WTC11 (cell line): ENCODE results near the gene JCAD. TPM values are rescaled to one million over a fixed set of nuclear protein-coding genes. Genes with fewer than 3 reads are reported as not detected.
"Not testable (repeated sequence)": the region's sequence is repeated elsewhere in the genome, so short reads cannot be mapped to it uniquely, and the experiment has no call there.

ENCODE experiments used
- ATAC-seq: fragments of 200-7000 bp; cut with Tn5 transposase; 2 replicates; pipeline ENCODE4 v1.10.0; 2021; ENCODE audit warnings: mild to moderate bottlenecking, moderate library complexity
- CTCF ChIA-PET: fragments of 300-600 bp; sonication (Branson Sonifier 250); formaldehyde crosslinking; loops from one replicate; lab custom pipeline; 2021; ENCODE audit warnings: antibody characterized with exemption; lab: Charles Lee
- POLR2A ChIA-PET: fragments of 350-600 bp; sonication (Branson Sonifier 250); formaldehyde crosslinking; loops from one replicate; lab custom pipeline; 2021; ENCODE audit warnings: antibody characterized with exemption; lab: Charles Lee
- DNase-seq: peaks from one replicate; pipeline ENCODE4 v3.0.0; 2021; ENCODE audit warnings: low spot score
- H3K27ac Mint-ChIP-seq: 2 replicates; pipeline ENCODE4 v1.8.0; 2021; ENCODE audit warnings: mixed read lengths
- H3K27me3 Mint-ChIP-seq: 2 replicates; pipeline ENCODE4 v1.8.0; 2021; ENCODE audit warnings: low read depth, mild to moderate bottlenecking, moderate library complexity, mixed read lengths
- H3K36me3 Mint-ChIP-seq: 2 replicates; pipeline ENCODE4 v1.8.0; 2021; ENCODE audit warnings: mixed read lengths
- H3K4me1 Mint-ChIP-seq: 2 replicates; pipeline ENCODE4 v1.8.0; 2022; ENCODE audit warnings: mixed read lengths
- H3K4me3 Mint-ChIP-seq: 2 replicates; pipeline ENCODE4 v1.8.0; 2021; ENCODE audit warnings: mild to moderate bottlenecking, moderate library complexity, mixed read lengths
- H3K9me3 Mint-ChIP-seq: 2 replicates; pipeline ENCODE4 v1.8.0; 2021; ENCODE audit warnings: mixed read lengths
- ATF6 ChIP-seq: sonication (generic); formaldehyde crosslinking; IDR thresholded peaks from 2 replicates; pipeline ENCODE4 v1.8.1; 2023; ENCODE audit warnings: mild to moderate bottlenecking, missing genetic modification reagents
- FOXK1 ChIP-seq: sonication (generic); formaldehyde crosslinking; IDR thresholded peaks from 2 replicates; pipeline ENCODE4 v1.8.0; 2022; ENCODE audit warnings: mild to moderate bottlenecking, moderate library complexity, missing genetic modification reagents
- GABPB1 ChIP-seq: sonication (generic); formaldehyde crosslinking; IDR thresholded peaks from 2 replicates; pipeline ENCODE4 v1.8.1; 2023; ENCODE audit warnings: mild to moderate bottlenecking, missing genetic modification reagents
- GRHL2 ChIP-seq: fragments of 250-450 bp; sonication (Bioruptor Pico); IDR thresholded peaks from 2 replicates; pipeline ENCODE4 v1.8.0; 2022; ENCODE audit warnings: mild to moderate bottlenecking, moderate library complexity; ENCODE audit not compliant: insufficient replicate concordance, severe bottlenecking
- GTF2I ChIP-seq: fragments of 250-450 bp; sonication (Bioruptor Pico); conservative IDR thresholded peaks from 2 replicates; pipeline ENCODE4 v1.4.0; 2021; ENCODE audit warnings: mild to moderate bottlenecking
- JAZF1 ChIP-seq: fragments of 250-450 bp; sonication (Bioruptor Pico); IDR thresholded peaks from 2 replicates; pipeline ENCODE4 v1.9.0; 2021; ENCODE audit warnings: moderate library complexity, mild to moderate bottlenecking, inconsistent platforms
- KAT7 ChIP-seq: sonication (generic); formaldehyde crosslinking; IDR thresholded peaks from 2 replicates; pipeline ENCODE4 v1.8.1; 2023; ENCODE audit warnings: missing genetic modification reagents, mild to moderate bottlenecking, borderline replicate concordance
- MAX ChIP-seq: sonication (generic); formaldehyde crosslinking; IDR thresholded peaks from 2 replicates; pipeline ENCODE4 v1.8.0; 2022; ENCODE audit warnings: mild to moderate bottlenecking, missing genetic modification reagents
- NFE2L1 ChIP-seq: sonication (generic); formaldehyde crosslinking; IDR thresholded peaks from 2 replicates; pipeline ENCODE4 v1.8.1; 2023; ENCODE audit warnings: missing genetic modification reagents
- NR3C1 ChIP-seq: sonication (generic); formaldehyde crosslinking; conservative IDR thresholded peaks from 2 replicates; pipeline ENCODE4 v1.8.1; 2023; ENCODE audit warnings: low read depth, mild to moderate bottlenecking, missing genetic modification reagents
- OVOL2 ChIP-seq: fragments of 250-450 bp; sonication (Bioruptor Pico); IDR thresholded peaks from 2 replicates; pipeline ENCODE4 v1.9.0; 2021; ENCODE audit warnings: mild to moderate bottlenecking, borderline replicate concordance
- PRRX2 ChIP-seq: fragments of 250-450 bp; sonication (Bioruptor Pico); IDR thresholded peaks from 2 replicates; pipeline ENCODE4 v1.8.0; 2021; ENCODE audit warnings: mild to moderate bottlenecking
- RELA ChIP-seq: sonication (generic); formaldehyde crosslinking; IDR thresholded peaks from 2 replicates; pipeline ENCODE4 v1.8.1; 2022; ENCODE audit warnings: missing genetic modification reagents, mild to moderate bottlenecking, borderline replicate concordance
- SMAD4 ChIP-seq: sonication (generic); formaldehyde crosslinking; IDR thresholded peaks from 2 replicates; pipeline ENCODE4 v1.8.0; 2022; ENCODE audit warnings: mild to moderate bottlenecking, missing genetic modification reagents
- SP1 ChIP-seq: sonication (generic); formaldehyde crosslinking; conservative IDR thresholded peaks from 2 replicates; pipeline ENCODE4 v1.8.1; 2022; ENCODE audit warnings: missing genetic modification reagents
- TCF7 ChIP-seq: sonication (generic); formaldehyde crosslinking; IDR thresholded peaks from 2 replicates; pipeline ENCODE4 v1.8.0; 2022; ENCODE audit warnings: mild to moderate bottlenecking, low read depth, missing genetic modification reagents, moderate library complexity
- TP53 ChIP-seq: sonication (generic); formaldehyde crosslinking; IDR thresholded peaks from 2 replicates; pipeline ENCODE4 v1.8.1; 2023; ENCODE audit warnings: mild to moderate bottlenecking, missing genetic modification reagents
- ZBTB43 ChIP-seq: sonication (generic); formaldehyde crosslinking; IDR thresholded peaks from 2 replicates; pipeline ENCODE4 v1.8.1; 2023; ENCODE audit warnings: mild to moderate bottlenecking, missing genetic modification reagents
- ZNF416 ChIP-seq: fragments of 250-450 bp; sonication (Bioruptor Pico); IDR thresholded peaks from 2 replicates; pipeline ENCODE4 v1.9.0; 2021; ENCODE audit warnings: mild to moderate bottlenecking, inconsistent platforms
- ZNF671 ChIP-seq: fragments of 250-450 bp; sonication (Bioruptor Pico); IDR thresholded peaks from 2 replicates; pipeline ENCODE4 v1.8.0; 2021; ENCODE audit warnings: mild to moderate bottlenecking
- total RNA-seq: library from RNA; stranded (reverse); gene quantifications from 3 replicates; pipeline ENCODE4 v1.2.3, GENCODE V29; 2021
- TF ChIP-seq, protein P1 (sequence below): sonication (generic); formaldehyde crosslinking; IDR thresholded peaks from 2 replicates; pipeline ENCODE4 v1.8.0; 2023; ENCODE audit warnings: mild to moderate bottlenecking, missing genetic modification reagents
- TF ChIP-seq, protein P2 (sequence below): sonication (generic); formaldehyde crosslinking; IDR thresholded peaks from 2 replicates; pipeline ENCODE4 v1.8.0; 2023; ENCODE audit warnings: missing genetic modification reagents

JCAD gene
- total RNA-seq, 1 experiment from 2014 or later: 1.8 TPM

DNA sequence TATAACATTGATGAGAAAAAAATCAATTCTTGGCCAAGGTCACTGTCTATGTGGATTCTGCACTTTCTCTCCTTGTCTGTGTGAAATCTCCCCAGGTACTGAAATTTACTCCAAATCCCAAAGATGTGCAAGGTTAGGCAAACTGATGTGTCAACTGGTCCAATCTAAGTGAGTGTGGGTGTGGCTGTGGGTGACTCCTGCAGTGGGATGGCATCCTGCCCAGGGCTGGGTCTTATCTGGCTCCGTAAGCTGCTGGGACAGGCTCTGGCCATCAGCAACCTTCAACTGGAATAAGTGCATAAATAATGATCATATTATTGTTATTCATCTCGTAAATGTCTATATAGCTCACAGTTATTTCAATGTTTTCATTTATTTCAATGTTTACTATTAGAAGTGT lies 79.3 kb downstream of the JCAD start (continued):
- TF ChIP-seq TCF7 (CRISPR knock-in tag): no peak
- no peak for TF ChIP-seq SP1 (CRISPR knock-in tag)
- TF ChIP-seq KAT7 (CRISPR knock-in tag): no peak
- TF ChIP-seq GABPB1: no peak
- no peak for TF ChIP-seq JAZF1 (CRISPR knock-in tag)
- no peak for TF ChIP-seq ZNF671 (CRISPR knock-in tag)
- TF ChIP-seq ATF6 (CRISPR knock-in tag): no peak
- TF ChIP-seq, protein P1, sequence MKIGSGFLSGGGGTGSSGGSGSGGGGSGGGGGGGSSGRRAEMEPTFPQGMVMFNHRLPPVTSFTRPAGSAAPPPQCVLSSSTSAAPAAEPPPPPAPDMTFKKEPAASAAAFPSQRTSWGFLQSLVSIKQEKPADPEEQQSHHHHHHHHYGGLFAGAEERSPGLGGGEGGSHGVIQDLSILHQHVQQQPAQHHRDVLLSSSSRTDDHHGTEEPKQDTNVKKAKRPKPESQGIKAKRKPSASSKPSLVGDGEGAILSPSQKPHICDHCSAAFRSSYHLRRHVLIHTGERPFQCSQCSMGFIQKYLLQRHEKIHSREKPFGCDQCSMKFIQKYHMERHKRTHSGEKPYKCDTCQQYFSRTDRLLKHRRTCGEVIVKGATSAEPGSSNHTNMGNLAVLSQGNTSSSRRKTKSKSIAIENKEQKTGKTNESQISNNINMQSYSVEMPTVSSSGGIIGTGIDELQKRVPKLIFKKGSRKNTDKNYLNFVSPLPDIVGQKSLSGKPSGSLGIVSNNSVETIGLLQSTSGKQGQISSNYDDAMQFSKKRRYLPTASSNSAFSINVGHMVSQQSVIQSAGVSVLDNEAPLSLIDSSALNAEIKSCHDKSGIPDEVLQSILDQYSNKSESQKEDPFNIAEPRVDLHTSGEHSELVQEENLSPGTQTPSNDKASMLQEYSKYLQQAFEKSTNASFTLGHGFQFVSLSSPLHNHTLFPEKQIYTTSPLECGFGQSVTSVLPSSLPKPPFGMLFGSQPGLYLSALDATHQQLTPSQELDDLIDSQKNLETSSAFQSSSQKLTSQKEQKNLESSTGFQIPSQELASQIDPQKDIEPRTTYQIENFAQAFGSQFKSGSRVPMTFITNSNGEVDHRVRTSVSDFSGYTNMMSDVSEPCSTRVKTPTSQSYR (CRISPR knock-in tag): no peak
- no peak for TF ChIP-seq ZBTB43 (CRISPR knock-in tag)
- TF ChIP-seq GTF2I: no peak
- TF ChIP-seq NR3C1 (CRISPR knock-in tag): no peak

GRCh38 chr10:29979421-29979779 lies 80.0 kb downstream of the JCAD start:
- not testable (repeated sequence) for ATAC-seq

DNA sequence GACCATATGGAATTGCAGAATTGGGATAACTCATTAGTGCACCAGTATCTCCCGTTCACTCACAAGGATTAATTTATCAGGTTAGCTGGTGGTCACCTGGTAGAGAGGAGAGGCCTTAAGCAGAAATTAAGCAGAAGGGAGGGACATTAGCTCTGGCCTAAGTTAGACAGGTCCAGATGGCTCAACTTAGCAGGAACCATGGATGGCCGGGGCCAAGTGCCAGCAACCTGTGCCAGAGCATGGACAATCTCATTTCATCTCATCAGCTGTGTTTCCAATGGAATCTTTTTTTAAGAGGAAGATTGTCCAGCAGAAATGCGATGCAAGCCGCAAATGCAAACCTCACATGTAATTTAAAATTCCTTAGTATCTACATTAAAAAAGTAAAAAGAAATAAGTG lies 82.2 kb downstream of the JCAD start:
- TF ChIP-seq GRHL2 (CRISPR knock-in tag) (no peak), ATF6 (CRISPR knock-in tag) (no peak)
- Mint-ChIP-seq H3K27me3 (peaks cover 3% of the 10 kb centered on the region; the same call in 1 of the 2 replicates), H3K9me3 (peaks cover 21% of the 10 kb centered on the region), H3K27ac (no peak overlapping the region), H3K4me1 (0 out of 2 replicates have a peak, but pooled peaks cover 10% of the 10 kb centered on the region), H3K36me3 (peaks cover 19% of the 10 kb centered on the region), H3K4me3 (no peak overlapping the region)
- ChIA-PET CTCF (interaction anchor here (0.9 kb wide), 1 partner anchor 21 kb away, joined by 3 read pairs; no protein-coding TSS in a partner anchor), POLR2A (no interaction called here)
- DNase-seq (no peak), ATAC-seq (no peak)

More at GRCh38 chr10:29979421-29979779, 80.0 kb downstream of the JCAD start:
- Mint-ChIP-seq H3K36me3 (peaks cover 23% of the 10 kb centered on the region), H3K9me3 (peaks cover 27% of the 10 kb centered on the region)
- CTCF ChIA-PET, DNase-seq, H3K4me3 Mint-ChIP-seq, H3K27ac Mint-ChIP-seq, H3K27me3 Mint-ChIP-seq, H3K4me1 Mint-ChIP-seq, POLR2A ChIA-PET: not testable (repeated sequence)

DNA sequence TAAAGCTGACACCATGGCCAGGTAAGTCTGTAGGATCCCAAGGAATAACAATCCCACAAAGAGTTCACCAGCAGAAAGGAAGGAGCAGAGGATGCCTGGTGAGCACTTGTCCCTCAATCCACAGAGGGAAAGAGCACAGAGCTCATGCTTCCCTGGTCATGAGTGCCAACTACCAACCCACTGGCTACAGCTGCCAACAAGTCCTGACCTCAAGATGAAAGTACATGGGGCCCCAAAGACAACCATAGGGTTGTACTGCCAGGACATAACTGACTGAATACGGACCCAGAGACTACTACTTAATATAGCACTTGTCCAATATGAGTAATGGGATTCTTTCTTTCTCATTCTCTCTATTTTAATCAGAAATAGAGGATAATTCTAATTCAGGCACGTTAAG lies 83.3 kb downstream of the JCAD start:
- Mint-ChIP-seq H3K27me3 (peaks cover 3% of the 10 kb centered on the region; the same call in 1 of the 2 replicates), H3K4me3 (no peak overlapping the region), H3K36me3 (peaks cover 18% of the 10 kb centered on the region), H3K4me1 (0 out of 2 replicates have a peak, but pooled peaks cover 5% of the 10 kb centered on the region), H3K9me3 (peaks cover 19% of the 10 kb centered on the region), H3K27ac (no peak overlapping the region)
- no peak for ATAC-seq
- no peak for DNase-seq
- ChIA-PET POLR2A (no interaction called here), CTCF (no interaction called here)
- no peak for TF ChIP-seq NFE2L1 (CRISPR knock-in tag)
- TF ChIP-seq MAX (CRISPR knock-in tag): no peak
- no peak for TF ChIP-seq RELA (CRISPR knock-in tag)
- TF ChIP-seq, protein P2, sequence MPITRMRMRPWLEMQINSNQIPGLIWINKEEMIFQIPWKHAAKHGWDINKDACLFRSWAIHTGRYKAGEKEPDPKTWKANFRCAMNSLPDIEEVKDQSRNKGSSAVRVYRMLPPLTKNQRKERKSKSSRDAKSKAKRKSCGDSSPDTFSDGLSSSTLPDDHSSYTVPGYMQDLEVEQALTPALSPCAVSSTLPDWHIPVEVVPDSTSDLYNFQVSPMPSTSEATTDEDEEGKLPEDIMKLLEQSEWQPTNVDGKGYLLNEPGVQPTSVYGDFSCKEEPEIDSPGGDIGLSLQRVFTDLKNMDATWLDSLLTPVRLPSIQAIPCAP (CRISPR knock-in tag): no peak
- no peak for TF ChIP-seq SMAD4 (CRISPR knock-in tag)
- no peak for TF ChIP-seq TP53 (CRISPR knock-in tag)
- TF ChIP-seq OVOL2: no peak
- TF ChIP-seq ZBTB43 (CRISPR knock-in tag): no peak
- TF ChIP-seq PRRX2 (CRISPR knock-in tag): no peak
- no peak for TF ChIP-seq ZNF416 (CRISPR knock-in tag)
- TF ChIP-seq FOXK1 (CRISPR knock-in tag): no peak
